Thoracic aorta (tissue), 2 donors: ENCODE results near the gene ST6GALNAC2. TPM values are rescaled to one million over a fixed set of nuclear protein-coding genes. Genes with fewer than 3 reads are reported as not detected.
A peak's percentile ranks its signal among the peaks of the same experiment; 100 is the strongest.
"Not testable (repeated sequence)": the region's sequence is repeated elsewhere in the genome, so short reads cannot be mapped to it uniquely, and the experiment has no call there.

Source experiments
- ATAC-seq: fragments of 150-250 bp; one replicate; pipeline ENCODE4 v1.8.0; 2017; ENCODE audit warnings: low read depth; ENCODE audit not compliant: insufficient number of reproducible peaks, low FRiP score
- DNase-seq: peaks from one replicate; pipeline ENCODE4 v3.0.0-alpha.2; 2020; ENCODE audit warnings: low spot score
- H3K27ac ChIP-seq, 2 donors: fragments of 200-600 bp; sonication (generic); 1 replicate in 1 of 2; 2 replicates in 1 of 2; pipeline ENCODE4 v1.5.1; 2016; ENCODE audit warnings: mild to moderate bottlenecking in 2 of 2, moderate library complexity in 2 of 2
- H3K27me3 ChIP-seq: fragments of 200-600 bp; sonication (generic); replicated peaks from 2 replicates; pipeline ENCODE4 v1.6.0; 2016; ENCODE audit warnings: mild to moderate bottlenecking; ENCODE audit not compliant: insufficient read depth
- H3K36me3 ChIP-seq: fragments of 200-600 bp; sonication (generic); one replicate; pipeline ENCODE4 v1.5.1; 2016
- H3K4me1 ChIP-seq, 2 donors: fragments of 200-600 bp; sonication (generic); 1 replicate in 1 of 2; 2 replicates in 1 of 2; pipeline versions ENCODE4 v1.5.1 to v1.6.0; 2016; ENCODE audit warnings: low read depth in 2 of 2, mild to moderate bottlenecking in 1 of 2; ENCODE audit not compliant: control insufficient read depth in 1 of 2
- H3K4me3 ChIP-seq: fragments of 200-600 bp; sonication (generic); 2 replicates; pipeline ENCODE4 v1.5.1; 2016; ENCODE audit warnings: mild to moderate bottlenecking
- H3K9me3 ChIP-seq: fragments of 200-600 bp; sonication (generic); 2 replicates; pipeline ENCODE4 v1.5.1; 2016
- total RNA-seq, 2 donors: library from RNA; depleted of rRNA; stranded (reverse); fragments of >200 nt; gene quantifications; one replicate each; pipeline versions ENCODE4 v1.1.0 to v1.2.3, GENCODE V29; 2016
- TF ChIP-seq, protein P1 (sequence below): fragments of 200-600 bp; sonication (generic); IDR thresholded peaks from one replicate; pipeline ENCODE4 v1.5.1; 2019; ENCODE audit warnings: antibody characterized with exemption

ST6GALNAC2 gene
- total RNA-seq, 2 donors from 2014 or later: 1.8 TPM; not detected in 1

DNA sequence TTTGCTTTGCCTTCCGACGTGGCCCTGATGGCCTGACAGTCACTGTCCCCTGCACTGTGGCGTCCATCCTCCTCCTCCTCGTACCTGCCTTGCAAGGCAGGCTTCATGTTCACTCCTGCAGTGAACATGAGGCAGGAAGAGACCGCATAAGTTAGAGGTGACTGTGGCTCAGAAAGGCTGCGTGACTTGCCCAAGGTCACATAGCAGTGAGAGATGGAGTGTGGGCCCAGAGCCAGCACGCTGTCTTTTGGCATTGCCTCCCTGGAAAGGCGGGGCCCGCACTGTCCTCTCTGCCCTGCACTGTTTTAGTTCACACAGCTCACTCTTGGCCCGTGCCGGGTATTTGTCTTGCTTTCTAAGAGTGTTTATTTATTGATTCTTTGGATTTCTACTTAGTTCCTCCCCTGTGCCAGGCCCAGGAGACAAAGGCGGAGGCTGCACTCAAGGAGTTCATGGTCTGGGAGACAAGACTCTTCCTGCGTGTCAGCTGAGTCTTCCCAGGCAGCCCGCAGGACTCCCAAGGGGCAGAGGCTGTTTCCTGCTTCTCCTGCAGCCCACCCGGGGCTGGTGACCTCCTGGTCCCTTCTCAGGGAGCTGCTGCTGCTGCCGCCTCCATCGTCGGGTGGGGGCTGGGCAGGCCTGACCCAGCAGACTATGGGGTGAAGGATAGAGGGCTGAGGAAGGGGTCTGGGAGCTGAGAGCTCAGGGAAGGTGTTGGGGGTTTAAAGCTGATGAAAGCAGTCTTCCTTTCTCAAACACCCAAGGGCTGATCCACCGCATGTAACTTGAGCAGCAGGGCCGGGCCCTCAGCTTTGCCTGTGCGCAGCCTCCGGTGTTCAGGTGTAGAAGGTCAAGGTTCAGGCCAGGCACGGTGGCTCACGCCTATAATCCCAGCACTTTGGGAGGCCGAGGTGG is 60.8 kb downstream of the ST6GALNAC2 start:
- TF ChIP-seq, protein P1, sequence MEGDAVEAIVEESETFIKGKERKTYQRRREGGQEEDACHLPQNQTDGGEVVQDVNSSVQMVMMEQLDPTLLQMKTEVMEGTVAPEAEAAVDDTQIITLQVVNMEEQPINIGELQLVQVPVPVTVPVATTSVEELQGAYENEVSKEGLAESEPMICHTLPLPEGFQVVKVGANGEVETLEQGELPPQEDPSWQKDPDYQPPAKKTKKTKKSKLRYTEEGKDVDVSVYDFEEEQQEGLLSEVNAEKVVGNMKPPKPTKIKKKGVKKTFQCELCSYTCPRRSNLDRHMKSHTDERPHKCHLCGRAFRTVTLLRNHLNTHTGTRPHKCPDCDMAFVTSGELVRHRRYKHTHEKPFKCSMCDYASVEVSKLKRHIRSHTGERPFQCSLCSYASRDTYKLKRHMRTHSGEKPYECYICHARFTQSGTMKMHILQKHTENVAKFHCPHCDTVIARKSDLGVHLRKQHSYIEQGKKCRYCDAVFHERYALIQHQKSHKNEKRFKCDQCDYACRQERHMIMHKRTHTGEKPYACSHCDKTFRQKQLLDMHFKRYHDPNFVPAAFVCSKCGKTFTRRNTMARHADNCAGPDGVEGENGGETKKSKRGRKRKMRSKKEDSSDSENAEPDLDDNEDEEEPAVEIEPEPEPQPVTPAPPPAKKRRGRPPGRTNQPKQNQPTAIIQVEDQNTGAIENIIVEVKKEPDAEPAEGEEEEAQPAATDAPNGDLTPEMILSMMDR: no peak
- Histone ChIP-seq H3K9me3 (no peaks in the 10 kb centered on the region), H3K4me3 (no peak overlapping the region), H3K4me1 (peaks cover 25 to 26% of the 10 kb centered on the region in 2 donors), H3K27ac (no peak overlapping the region), H3K36me3 (no peaks in the 10 kb centered on the region), H3K27me3 (no peaks in the 10 kb centered on the region)
- ATAC-seq (no peak), DNase-seq (no peak)

DNA sequence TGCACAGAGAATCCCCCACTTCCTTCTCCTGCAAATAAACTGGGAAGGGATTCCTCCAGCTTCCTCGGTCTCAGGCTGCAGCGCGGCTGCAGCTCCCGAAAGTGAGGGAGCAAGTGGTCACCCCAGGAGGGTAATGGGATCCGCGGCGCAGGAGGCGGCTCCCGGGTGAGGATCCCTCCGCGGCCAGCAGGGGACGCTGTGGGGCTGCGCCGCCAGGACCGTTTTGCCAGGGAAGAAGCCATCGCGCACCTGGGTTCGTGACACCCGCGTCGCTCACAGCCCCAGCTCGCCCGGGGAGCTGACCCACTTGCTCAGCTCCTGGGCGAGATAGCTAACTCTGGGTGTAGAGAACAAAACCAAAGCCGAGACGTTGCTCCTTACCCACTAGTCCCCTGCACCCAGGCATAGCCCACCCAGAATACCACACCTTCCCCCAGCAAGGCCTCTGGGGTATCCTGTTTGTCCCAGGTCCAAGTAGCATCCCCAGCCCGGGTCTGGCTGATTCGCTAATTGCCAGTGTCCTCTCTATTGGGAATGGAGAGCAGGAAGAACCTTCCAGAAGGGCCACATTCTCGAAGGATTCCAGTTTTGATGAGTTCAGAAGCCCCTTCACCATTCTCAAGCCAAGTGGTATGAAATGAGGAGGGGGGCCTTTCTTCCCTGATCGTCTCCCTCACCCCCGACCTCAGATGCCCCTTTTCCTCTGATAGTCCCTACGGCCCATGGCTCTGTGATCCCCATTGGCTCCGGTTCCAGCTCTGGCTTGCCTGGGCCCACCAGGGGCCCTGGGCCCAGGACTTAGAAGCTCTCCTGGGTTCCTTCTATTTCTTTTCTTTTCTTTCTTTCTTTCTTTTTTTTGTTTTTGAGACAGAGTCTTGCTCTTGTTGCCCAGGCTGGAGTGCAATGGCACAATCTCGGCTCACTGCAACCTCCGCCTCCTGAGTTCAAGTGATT is 62.3 kb downstream of the ST6GALNAC2 start:
- Histone ChIP-seq H3K4me1 (peaks cover 11 to 12% of the 10 kb centered on the region in 2 donors), H3K27ac (no peak overlapping the region), H3K27me3 (no peaks in the 10 kb centered on the region), H3K36me3 (no peaks in the 10 kb centered on the region), H3K9me3 (no peaks in the 10 kb centered on the region), H3K4me3 (no peak overlapping the region)
- TF ChIP-seq, protein P1: peak; percentile 100
- ATAC-seq: no peak
- no peak for DNase-seq

DNA sequence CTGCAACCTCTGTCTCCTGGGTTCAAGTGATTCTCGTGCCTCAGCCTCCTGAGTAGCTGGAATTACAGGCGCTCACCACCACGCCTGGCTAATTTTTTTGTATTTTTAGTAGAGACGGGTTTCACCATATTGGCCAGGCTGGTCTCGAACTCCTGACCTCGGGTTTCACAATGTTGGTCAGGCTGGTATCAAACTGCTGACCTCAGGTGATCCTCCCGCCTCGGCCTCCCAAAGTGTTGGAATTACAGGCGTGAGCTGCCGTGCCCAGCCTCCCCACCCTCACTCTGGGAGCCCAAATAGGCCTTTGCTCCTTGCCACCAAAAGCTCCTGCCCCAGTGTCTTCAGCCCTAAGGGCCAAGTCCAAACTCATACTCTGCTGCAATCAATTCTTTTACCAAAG is 64.0 kb downstream of the ST6GALNAC2 start:
- not testable (repeated sequence) for H3K4me3 ChIP-seq, H3K9me3 ChIP-seq, H3K27me3 ChIP-seq, H3K27ac ChIP-seq, ATAC-seq, H3K4me1 ChIP-seq, DNase-seq, H3K36me3 ChIP-seq

DNA sequence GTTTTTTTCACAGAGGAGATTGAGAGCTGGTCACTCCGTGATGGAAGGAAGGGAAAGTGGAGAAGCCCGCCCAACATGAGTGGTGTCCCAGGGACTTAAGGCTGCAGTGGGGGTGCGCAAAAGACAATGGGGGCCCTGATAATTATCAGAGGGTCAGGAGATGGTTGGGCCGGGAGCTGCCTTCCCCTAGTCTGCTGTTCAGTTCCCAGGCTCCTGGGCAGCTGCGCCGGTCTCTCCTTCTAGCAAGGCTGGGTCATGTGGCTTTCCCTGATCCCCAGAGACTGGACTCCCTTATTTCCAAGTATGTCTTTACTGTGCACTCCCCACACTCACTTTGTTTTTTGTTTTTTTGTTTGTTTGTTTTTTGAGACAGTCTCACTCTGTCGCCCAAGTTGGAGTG is 64.4 kb downstream of the ST6GALNAC2 start:
- Histone ChIP-seq H3K27me3 (no peaks in the 10 kb centered on the region), H3K4me1 (no peaks in the 10 kb centered on the region), H3K27ac (no peak overlapping the region), H3K36me3 (no peaks in the 10 kb centered on the region), H3K9me3 (no peaks in the 10 kb centered on the region), H3K4me3 (no peak overlapping the region)
- ATAC-seq (no peak), DNase-seq (no peak)
- TF ChIP-seq, protein P1: no peak

DNA sequence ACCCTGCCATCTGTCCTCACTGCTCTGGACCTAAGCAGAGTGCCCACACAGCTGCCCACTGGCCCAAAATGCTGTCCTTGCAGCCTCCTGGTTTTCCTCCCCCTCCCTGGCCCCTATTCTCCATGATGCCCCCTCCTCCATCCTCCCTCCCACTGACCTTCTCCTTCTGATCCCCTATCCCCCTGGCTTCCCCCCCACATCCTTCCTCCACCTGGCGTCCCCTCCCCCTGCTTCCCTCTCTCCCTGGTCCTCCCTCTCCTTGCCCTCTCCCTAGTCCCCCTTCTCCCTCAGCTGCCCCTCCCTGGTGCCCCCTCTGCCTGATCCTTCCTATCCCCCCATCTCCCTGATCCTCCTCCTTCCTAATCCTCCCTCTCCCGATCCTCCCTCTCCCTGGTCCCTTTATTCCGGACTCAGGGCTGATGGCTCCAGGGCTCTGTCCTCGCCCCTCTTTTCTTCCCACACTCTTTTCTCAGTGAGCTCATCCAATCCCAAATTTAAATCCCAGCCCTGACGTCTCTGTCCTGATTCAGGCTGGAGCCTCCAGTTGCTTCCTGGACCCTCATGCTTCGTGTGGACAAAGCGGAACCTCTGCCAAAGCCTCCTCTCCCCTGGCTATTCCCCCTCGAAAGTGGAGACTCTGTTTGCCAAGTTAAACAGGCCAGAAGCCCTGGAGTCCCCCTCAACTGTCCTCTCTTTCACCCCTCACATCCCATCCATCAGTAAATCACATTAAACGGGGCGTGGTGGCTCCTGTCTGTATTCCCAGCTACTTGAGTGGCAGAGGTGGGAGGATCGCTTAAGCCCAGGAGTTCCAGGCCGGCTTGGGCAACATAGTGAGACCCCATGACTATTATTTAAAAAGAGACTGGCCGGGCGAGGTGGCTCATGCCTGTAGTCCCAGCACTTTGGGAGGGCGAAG is 66.4 kb downstream of the ST6GALNAC2 start:
- no peak for ATAC-seq
- peaks cover 3 to 6% of the 10 kb centered on the region in 2 donors for H3K4me1 ChIP-seq

More for the DNA sequence above, 66.4 kb downstream of the ST6GALNAC2 start:
- Histone ChIP-seq H3K27me3 (no peaks in the 10 kb centered on the region), H3K27ac (no peak overlapping the region), H3K4me3 (no peak overlapping the region), H3K9me3 (no peaks in the 10 kb centered on the region), H3K36me3 (no peaks in the 10 kb centered on the region)
- TF ChIP-seq, protein P1: no peak
- DNase-seq: no peak
